GM12873 (cell line): ENCODE results near the gene GGA3.

ENCODE experiments used
- CTCF ChIP-seq: IDR thresholded peaks from 2 replicates; pipeline ENCODE4 v1.5.1; 2012; ENCODE audit warnings: low read depth, mild to moderate bottlenecking, moderate library complexity, low read length, control low read depth; ENCODE audit not compliant: insufficient read depth; ENCODE audit errors: missing control alignments

GGA3 gene

GRCh38 chr17:75231741-75232464, 29.5 kb downstream of the GGA3 start:
- TF ChIP-seq CTCF, result no peak

- no peak for TF ChIP-seq CTCF
Observed at GRCh38 chr17:75231071-75231470, 30.3 kb downstream of the GGA3 start.

GRCh38 chr17:75228847-75229246, 32.6 kb downstream of the GGA3 start:
- no peak for TF ChIP-seq CTCF

- no peak for TF ChIP-seq CTCF
Observed at GRCh38 chr17:75228305-75228704, 33.1 kb downstream of the GGA3 start.

GRCh38 chr17:75227729-75228128, 33.7 kb downstream of the GGA3 start:
- no peak for TF ChIP-seq CTCF

DNA sequence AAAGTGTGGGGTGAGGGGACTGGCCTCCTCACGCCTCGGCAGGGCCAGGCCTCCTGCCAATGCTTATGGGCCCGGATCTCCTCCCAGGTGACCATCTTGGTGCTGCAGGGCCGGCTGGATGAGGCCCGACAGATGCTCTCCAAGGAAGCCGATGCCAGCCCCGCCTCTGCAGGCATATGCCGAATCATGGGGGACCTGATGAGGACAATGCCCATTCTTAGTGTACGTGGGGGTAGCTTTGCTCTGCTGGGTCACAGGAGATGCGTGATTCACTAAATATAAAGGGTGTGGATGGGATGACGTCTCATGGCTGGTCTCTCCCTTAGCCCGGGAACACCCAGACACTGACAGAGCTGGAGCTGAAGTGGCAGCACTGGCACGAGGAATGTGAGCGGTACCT, 36.4 kb downstream of the GGA3 start:
- TF ChIP-seq CTCF, result no peak

- TF ChIP-seq CTCF, result no peak
Observed at GRCh38 chr17:75219815-75220214, 41.6 kb downstream of the GGA3 start.
